HAP-1 (cell line): ENCODE results near the gene APPBP2.
"Not testable (repeated sequence)": the region's sequence is repeated elsewhere in the genome, so short reads cannot be mapped to it uniquely, and the experiment has no call there.

Experiments used
- DNase-seq, 2 experiments: peaks; one replicate each; pipeline ENCODE4 v3.0.0-alpha.2; 2016 to 2020; ENCODE audit warnings: low spot score in 2 of 2
- H3K27me3 ChIP-seq: fragments of 250-450 bp; sonication (Bioruptor Pico); 2 replicates; pipeline ENCODE4 v1.5.1; 2020; ENCODE audit warnings: low read depth, mild to moderate bottlenecking, moderate library complexity
- H3K36me3 ChIP-seq: fragments of 250-450 bp; sonication (Bioruptor Pico); replicated peaks from 2 replicates; pipeline ENCODE4 v1.5.1; 2020; ENCODE audit warnings: mild to moderate bottlenecking
- H3K4me1 ChIP-seq: fragments of 250-450 bp; sonication (Bioruptor Pico); 2 replicates; pipeline ENCODE4 v1.5.1; 2020; ENCODE audit warnings: mild to moderate bottlenecking
- H3K4me3 ChIP-seq: fragments of 250-450 bp; sonication (Bioruptor Pico); 2 replicates; pipeline ENCODE4 v1.5.1; 2020; ENCODE audit warnings: mild to moderate bottlenecking, moderate library complexity
- H3K9me3 ChIP-seq: fragments of 250-450 bp; sonication (Bioruptor Pico); 2 replicates; pipeline ENCODE4 v1.5.1; 2020; ENCODE audit warnings: mild to moderate bottlenecking, moderate library complexity
- in situ Hi-C: fragments of 300-500 bp; cut with MboI; formaldehyde crosslinking; loops from 3 replicates; pipeline ENCODE4 v1.14.3; 2020; ENCODE audit warnings: low sequenced_read_pairs, inconsistent platforms, mixed read lengths

Gene APPBP2

DNA sequence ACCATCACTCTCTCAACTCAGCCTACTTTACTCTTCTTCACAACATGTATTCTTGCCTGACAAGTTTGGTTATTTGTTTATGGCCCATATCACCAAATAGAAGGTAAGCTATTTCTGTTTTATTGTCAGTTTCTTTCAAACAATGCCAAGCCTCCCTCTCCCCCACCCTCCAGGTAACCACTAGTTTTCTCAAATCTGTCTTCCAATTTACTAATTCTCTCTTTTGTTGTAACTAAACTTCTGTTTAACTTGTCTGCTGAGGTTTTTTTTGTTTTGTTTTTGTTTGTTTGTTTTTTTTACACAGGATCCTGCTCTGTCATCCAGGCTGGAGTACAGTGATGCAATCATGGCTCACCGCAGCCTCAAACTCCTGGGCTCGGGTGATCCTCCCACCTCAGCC is 68.9 kb downstream of the APPBP2 start:
- Histone ChIP-seq H3K9me3 (0 out of 2 replicates have a peak, but pooled peaks cover 4% of the 10 kb centered on the region), H3K36me3 (peaks cover 38% of the 10 kb centered on the region), H3K27me3 (no peaks in the 10 kb centered on the region), H3K4me1 (0 out of 2 replicates have a peak, but pooled peaks cover 5% of the 10 kb centered on the region), H3K4me3 (no peak overlapping the region)
- DNase-seq = no peak
- in situ Hi-C loops = no loop called here

DNA sequence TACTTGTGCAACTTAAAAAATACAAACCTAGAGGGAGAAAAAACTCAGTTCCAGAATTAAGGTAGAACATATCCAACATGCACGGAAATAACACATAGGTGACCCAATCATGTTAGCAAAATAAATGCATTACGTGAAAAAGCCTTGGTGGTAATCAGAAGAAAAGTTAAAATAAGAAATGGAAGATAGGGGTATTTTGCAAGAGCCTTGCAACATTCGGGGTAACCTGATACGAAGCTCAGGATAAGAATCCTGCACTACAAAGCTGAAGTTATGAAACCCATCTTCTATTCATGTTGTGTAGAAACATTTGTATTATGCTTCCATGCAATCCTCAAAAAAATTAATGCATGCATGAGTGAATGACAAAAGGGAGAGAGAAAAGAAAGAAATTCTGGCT is 70.7 kb downstream of the APPBP2 start:
- Histone ChIP-seq H3K4me1 (0 out of 2 replicates have a peak, but pooled peaks cover 5% of the 10 kb centered on the region), H3K36me3 (peaks cover 32% of the 10 kb centered on the region), H3K9me3 (0 out of 2 replicates have a peak, but pooled peaks cover 4% of the 10 kb centered on the region), H3K27me3 (no peaks in the 10 kb centered on the region), H3K4me3 (no peak overlapping the region)
- in situ Hi-C loops = no loop called here
- no peak for DNase-seq

DNA sequence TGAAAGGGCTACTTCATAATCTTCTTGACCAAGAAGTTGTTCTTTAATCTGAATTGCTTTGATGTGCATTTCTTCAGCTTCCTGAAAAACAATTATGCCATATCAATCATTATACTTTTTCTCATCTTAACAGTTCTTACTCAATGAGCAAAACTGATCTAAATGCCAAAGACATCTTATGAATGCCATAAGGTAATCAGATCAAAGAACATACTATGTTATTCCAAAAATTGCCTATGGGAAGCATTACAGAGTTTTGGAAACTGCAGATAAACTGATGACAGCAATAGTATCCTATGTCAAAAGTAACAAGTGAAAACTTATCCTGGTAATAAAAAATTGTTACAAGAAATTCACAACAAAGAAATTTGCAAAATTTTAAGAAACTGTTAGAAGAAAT is 74.1 kb downstream of the APPBP2 start:
- Histone ChIP-seq H3K9me3 (0 out of 2 replicates have a peak, but pooled peaks cover under 1% of the 10 kb centered on the region), H3K36me3 (peaks cover 17% of the 10 kb centered on the region), H3K4me1 (0 out of 2 replicates have a peak, but pooled peaks cover 5% of the 10 kb centered on the region), H3K27me3 (no peaks in the 10 kb centered on the region), H3K4me3 (no peak overlapping the region)
- no peak for DNase-seq
- in situ Hi-C loops = no loop called here

DNA sequence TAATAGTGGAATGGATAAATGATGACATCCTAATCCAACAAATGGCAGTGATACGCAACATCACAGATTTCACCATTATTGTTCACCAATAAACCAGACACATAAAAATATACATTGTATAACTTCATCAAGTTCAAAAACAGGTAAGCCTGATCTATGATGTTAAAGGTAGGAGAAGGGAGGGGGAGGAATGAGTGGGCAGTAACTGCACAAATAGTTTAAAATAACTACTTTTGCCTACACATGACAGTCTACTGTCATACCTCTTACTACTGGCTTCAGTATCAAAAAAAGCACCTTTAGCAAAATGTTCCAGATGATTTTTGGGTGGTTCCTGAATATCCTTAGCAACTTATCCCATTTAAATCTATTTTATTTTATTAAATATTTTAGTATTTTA is 75.0 kb downstream of the APPBP2 start:
- in situ Hi-C loops = no loop called here
- Histone ChIP-seq H3K36me3 (peaks cover 16% of the 10 kb centered on the region), H3K4me3 (no peak overlapping the region), H3K4me1 (0 out of 2 replicates have a peak, but pooled peaks cover 5% of the 10 kb centered on the region), H3K9me3 (no peaks in the 10 kb centered on the region), H3K27me3 (no peaks in the 10 kb centered on the region)
- no peak for DNase-seq

DNA sequence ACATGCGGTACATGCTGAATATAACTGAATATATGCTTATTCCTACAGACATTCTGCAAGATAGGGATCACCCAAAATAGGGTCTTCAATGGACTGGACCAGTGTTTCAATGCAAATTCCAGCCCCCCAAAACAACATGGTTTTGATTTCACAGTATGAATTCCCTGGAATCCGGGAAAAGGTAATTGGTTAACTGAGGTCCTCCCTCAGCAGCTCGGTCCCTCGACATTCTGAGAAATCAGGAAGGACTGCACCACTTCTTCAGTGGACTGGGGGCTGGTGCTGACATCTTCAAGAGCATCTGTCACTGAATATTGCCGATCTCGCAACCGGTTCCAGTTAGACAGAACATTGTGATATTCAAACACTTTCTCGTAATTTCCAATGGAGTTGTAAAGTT is 78.7 kb downstream of the APPBP2 start:
- Histone ChIP-seq H3K4me3 (no peak overlapping the region), H3K36me3 (peaks cover 8% of the 10 kb centered on the region), H3K9me3 (no peaks in the 10 kb centered on the region), H3K4me1 (peaks cover 6% of the 10 kb centered on the region; the same call in 1 of the 2 replicates), H3K27me3 (no peaks in the 10 kb centered on the region)
- in situ Hi-C loops = loop anchor here (25.0 kb wide), 1 partner anchor 535 kb away; no protein-coding TSS in a partner anchor
- no peak for DNase-seq

DNA sequence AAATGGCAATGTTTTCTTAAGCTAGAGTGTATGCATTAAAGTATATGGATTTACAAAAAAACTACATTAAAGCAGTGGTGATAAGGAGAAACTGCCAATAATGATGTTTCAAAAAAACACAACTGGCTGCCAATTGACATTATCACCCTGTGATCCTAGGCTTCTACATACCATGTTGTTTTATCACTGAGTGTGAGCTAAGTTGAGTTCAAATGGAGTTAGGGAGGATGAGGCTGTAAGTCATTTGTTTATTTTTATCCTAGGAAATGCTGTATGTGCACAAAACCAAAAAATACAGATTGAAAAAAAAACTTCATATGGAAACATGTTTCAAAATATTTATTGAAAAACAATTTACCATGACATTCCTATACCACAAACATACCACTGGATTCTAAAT is 80.9 kb downstream of the APPBP2 start:
- H3K4me3 ChIP-seq = no peak overlapping the region
- H3K4me1 ChIP-seq = peaks cover 6% of the 10 kb centered on the region; the same call in 1 of the 2 replicates
- no peaks in the 10 kb centered on the region for H3K9me3 ChIP-seq
- no peak for DNase-seq
- 0 out of 2 replicates have a peak, but pooled peaks cover 3% of the 10 kb centered on the region for H3K36me3 ChIP-seq
- no peaks in the 10 kb centered on the region for H3K27me3 ChIP-seq
- in situ Hi-C loops = loop anchor here (25.0 kb wide), 1 partner anchor 533 kb away; no protein-coding TSS in a partner anchor

DNA sequence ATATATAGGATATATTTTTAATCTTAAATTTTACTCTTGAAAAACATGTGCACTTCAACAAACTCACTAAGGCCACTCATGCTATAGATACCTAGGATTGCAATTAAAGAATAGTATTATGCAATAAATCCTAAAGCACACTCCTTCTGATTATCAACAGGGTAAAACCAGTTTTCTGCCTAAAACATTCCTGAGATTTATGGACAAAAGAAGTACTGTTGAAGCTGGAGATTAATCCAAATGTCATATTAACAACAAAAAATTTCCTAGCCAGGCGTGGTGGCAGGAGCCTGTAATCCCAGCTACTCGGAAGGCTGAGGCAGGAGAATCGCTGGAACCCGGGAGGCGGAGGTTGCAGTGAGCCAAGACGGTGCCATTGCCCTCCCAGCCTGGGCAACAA is 82.3 kb downstream of the APPBP2 start:
- Histone ChIP-seq H3K9me3 (no peaks in the 10 kb centered on the region), H3K4me1 (peaks cover 12% of the 10 kb centered on the region), H3K4me3 (no peak overlapping the region), H3K27me3 (no peaks in the 10 kb centered on the region), H3K36me3 (0 out of 2 replicates have a peak, but pooled peaks cover 3% of the 10 kb centered on the region)
- DNase-seq = no peak
- in situ Hi-C loops = loop anchor here (25.0 kb wide), 1 partner anchor 531 kb away; no protein-coding TSS in a partner anchor

DNA sequence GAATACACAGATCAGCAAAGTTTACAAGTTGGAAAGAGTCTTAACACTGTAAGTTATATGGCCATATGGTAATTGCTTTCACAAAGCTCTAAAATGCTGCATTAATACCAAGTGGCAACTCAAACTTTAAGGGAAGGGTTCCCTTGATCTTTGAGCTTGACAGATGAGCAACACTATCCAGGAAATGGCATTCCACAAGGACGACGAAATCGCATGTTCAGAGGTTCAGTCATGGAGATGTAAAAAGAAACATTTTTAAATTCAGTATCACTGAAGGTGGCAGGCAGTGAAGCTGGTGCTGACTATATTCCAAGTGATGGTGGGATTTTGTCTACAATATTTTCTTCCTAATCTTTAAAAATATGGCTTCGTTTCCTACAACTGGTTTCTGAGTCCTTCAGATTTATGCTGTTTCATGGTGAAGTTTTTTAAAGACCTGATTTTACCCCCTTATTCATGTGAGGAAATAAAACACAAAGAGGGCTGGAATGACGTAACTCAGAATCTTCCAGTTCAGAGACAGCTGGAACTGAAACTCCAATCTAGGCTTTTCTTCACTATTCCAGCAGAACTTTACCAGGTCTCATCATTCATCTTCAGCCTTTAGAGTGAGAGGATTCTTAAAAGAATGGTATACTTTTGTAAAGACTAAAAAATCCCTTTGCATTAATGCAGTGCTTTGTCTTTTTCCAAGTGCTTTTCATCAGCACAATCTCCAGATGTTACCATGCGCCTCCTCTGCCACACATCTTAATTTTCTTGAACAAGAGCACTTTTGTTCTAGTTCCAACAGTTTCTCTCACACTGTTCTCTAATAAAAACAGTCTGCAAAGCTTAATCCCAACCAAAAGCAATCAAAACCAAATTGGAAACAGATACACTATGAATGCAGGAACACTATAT is 83.5 kb downstream of the APPBP2 start:
- DNase-seq = no peak
- Histone ChIP-seq H3K36me3 (0 out of 2 replicates have a peak, but pooled peaks cover 3% of the 10 kb centered on the region), H3K4me3 (no peak overlapping the region), H3K9me3 (no peaks in the 10 kb centered on the region), H3K4me1 (peaks cover 12% of the 10 kb centered on the region), H3K27me3 (no peaks in the 10 kb centered on the region)
- in situ Hi-C loops = loop anchor here (25.0 kb wide), 1 partner anchor 530 kb away; no protein-coding TSS in a partner anchor

DNA sequence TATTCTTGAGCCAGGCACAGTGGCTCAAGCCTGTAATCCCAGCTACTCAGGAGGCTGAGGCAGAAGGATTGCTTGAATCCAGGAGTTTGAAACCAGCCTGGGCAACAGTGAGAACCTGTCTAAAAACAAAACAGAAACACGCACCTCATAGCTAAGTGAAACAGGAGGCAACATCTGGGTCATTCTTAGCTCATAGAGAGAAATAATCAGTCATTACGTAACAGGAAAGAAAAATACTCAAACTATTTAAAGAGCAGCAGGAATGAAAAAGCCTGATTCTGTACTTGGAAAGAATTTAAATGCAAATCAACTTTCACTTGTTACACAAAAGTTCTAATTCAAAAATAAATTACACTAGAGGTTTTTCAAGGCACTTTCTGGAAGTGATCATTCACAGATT is 86.5 kb downstream of the APPBP2 start:
- in situ Hi-C loops = loop anchor here (25.0 kb wide), 1 partner anchor 527 kb away; no protein-coding TSS in a partner anchor
- H3K36me3 ChIP-seq = no peaks in the 10 kb centered on the region
- peak in 1 of 2 experiments; percentile 65 for DNase-seq
- no peak overlapping the region for H3K4me3 ChIP-seq
- no peaks in the 10 kb centered on the region for H3K27me3 ChIP-seq
- H3K4me1 ChIP-seq = peaks cover 14% of the 10 kb centered on the region
- H3K9me3 ChIP-seq = no peaks in the 10 kb centered on the region

DNA sequence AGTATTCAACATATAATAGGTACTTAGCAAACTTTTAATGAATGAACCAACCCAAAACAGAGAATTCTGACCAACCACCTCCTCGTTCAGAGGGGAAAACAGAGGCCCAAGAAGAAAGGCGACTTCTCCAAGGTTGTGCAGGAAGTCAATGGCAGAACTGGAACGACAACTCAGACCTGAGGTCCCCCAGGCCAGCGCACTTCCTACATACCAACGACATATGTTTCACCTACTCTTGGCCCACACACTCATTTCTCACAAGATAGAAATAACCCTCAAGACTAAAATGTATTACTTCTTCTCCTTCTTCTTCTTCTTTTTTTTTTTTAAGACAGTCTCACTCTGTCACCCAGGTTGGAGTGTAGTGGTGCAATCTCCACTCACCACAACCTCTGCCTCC is 89.4 kb downstream of the APPBP2 start:
- Histone ChIP-seq H3K4me3 (no peak overlapping the region), H3K27me3 (no peaks in the 10 kb centered on the region), H3K4me1 (peaks cover 9% of the 10 kb centered on the region), H3K9me3 (peaks cover 11% of the 10 kb centered on the region), H3K36me3 (no peaks in the 10 kb centered on the region)
- in situ Hi-C loops = loop anchor here (25.0 kb wide), 1 partner anchor 524 kb away; no protein-coding TSS in a partner anchor
- no peak for DNase-seq

DNA sequence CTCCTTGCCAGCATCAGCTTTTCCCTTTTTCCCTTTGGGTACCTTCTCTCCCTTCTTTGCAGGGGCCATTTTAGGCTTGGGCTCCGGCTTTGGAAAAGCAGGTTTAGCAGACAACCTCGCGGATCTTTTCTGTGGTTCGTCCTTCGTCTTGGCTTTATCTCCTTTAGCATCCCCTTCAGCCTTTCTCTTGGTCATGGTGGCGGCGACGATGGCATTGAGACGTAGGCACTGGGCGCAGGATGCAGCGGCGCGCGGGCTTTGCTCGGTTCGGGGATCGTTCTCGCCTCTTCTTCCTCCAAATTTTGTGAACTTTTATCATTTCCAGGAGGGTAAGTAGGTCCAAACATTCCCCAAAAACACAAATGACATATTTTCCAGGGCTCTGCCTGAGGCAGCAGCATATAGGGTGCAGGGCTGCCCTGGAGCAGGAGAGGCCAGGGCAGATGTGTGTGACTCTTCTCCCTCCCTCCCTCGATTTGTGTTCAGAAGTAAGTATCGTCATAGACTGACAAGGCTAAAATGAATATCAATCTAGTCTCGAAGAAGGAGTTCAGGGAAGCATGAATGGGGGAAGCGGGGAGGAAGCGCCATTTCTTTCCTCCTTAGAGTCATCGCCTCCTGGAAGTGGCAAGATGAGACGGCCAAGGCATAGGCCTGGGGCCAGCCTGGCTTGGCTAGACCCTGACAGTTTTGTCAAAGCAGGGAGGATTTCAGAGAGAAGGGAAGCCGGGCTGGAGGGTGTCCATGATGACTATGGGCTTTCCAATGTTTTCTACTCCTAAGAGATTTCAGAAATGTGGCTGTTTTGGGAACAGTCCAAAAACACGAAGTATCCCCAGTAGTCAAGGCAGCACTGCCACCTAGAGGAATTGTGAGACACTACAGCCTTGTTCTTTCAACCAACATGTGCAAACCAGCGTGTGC is 90.5 kb downstream of the APPBP2 start:
- Histone ChIP-seq H3K4me1 (peaks cover 9% of the 10 kb centered on the region), H3K4me3 (no peak overlapping the region), H3K27me3 (no peaks in the 10 kb centered on the region), H3K9me3 (peaks cover 11% of the 10 kb centered on the region), H3K36me3 (no peaks in the 10 kb centered on the region)
- in situ Hi-C loops = loop anchor here (25.0 kb wide), 1 partner anchor 523 kb away; no protein-coding TSS in a partner anchor
- peak; percentile 77 to 81 for DNase-seq

DNA sequence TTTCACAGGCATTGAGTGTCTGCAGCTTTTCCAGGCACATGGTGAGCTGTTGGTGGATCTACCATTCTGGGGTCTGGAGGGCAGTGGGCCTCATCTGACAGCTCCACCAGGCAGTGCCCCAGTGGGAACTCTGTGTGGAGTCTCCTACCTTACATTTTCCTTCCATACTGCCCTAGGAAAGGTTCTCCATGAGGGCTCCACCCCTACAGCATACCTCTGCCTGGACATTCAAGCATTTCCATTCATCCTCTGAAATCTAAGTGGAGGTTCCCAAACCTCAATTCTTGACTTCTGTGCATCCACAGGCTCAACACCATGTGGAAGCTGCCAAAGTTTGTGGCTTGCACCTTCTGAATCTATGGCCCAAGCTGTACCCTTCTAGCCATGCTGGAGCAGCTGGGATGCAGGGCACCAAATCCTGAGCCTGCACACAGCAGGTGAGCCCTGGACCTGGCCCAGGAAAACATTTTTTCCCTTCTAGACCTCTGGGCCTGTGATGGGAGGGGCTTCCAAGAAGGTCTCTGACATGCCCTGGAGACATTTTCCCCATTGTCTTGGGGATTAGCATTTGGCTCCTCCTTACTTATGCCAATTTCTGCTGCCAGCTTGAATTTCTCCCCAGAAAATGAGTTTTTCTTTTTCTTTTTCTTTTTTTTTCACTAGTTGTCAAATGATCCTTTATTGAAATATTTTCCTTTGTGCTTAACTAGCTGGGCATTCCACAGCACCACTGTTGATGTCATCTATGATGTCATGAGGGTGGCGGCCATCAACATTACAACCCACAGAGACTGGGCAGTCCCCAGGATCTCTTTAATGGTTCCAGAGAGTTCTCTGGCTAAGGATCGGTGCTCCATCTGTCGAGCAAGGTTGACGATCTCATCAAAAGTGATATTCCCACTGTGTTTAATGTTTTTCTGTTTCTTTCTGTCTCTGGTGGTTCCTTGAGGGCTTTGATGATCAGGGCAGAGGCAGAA is 92.7 kb downstream of the APPBP2 start:
- not testable (repeated sequence) for H3K27me3 ChIP-seq, H3K36me3 ChIP-seq, H3K4me3 ChIP-seq, H3K4me1 ChIP-seq, DNase-seq
- peaks cover 11% of the 10 kb centered on the region for H3K9me3 ChIP-seq
- in situ Hi-C loops = loop anchor here (25.0 kb wide), 1 partner anchor 521 kb away; no protein-coding TSS in a partner anchor
